SH-SY5Y (cell line): ENCODE measurements around the gene NVL.

Experiments used
- GATA2 ChIP-seq: IDR thresholded peaks from 2 replicates; pipeline ENCODE4 v1.6.1; 2011; ENCODE audit warnings: mild to moderate bottlenecking, low read depth, low read length
- GATA3 ChIP-seq: IDR thresholded peaks from 2 replicates; pipeline ENCODE4 v1.6.1; 2011; ENCODE audit warnings: low read depth, mild to moderate bottlenecking, low read length, moderate library complexity

DNA sequence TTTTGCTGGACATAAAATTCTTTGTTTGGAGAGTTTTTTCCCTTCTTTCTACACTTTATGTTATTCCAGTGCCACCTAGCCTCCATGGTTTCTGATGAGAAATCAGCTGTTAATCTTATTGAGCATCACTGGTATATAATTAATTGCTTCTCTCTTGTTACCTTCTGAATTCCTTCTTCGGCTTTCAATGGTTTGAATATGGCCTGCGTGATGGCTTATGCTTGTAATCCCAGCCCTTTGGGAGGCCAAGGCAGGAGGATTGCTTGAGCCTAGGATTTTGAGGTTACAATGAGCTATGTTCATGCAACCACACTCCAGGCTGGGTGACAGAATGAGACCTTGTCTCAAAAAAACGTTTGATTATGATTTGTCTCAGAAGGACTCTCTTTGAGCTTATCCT, 13.7 kb upstream of the NVL start:
- TF ChIP-seq GATA3 (no peak), GATA2 (no peak)
